ENCODE measurements around the gene ACP1.

Gene ACP1

DNA sequence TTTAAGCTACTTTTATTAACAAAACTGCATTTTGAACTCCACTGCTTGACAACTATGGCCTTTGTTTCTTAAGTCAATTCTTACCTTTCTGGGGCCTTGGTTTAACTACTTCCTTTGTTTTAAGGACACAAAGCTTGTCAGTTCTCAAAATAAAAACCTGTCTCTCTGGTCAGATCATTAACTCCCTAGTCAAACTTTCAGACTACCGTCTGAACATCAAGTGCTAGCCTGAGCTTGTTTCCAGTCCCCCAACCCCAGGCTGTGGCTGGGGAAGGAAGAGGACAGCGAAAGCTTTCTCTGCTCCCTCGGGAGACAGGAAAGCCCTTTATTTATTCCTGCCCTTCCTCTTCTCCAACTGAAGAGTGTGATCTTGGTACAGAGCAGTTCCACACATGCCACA is 2.6 kb upstream of the ACP1 start:
- H3K4me1 ChIP-seq (ENCODE audit: insufficient read depth, low read length), result peaks cover 7% of the 10 kb centered on the region; the same call in 1 of the 2 replicates
- H3K9ac ChIP-seq (ENCODE audit: low read depth, low read length), result 0 out of 2 replicates have a peak overlapping the region, but pooled peaks have one; percentile 2
- H3K9me3 ChIP-seq (ENCODE audit: control insufficient read depth, insufficient read depth, low read length), result peaks cover 6% of the 10 kb centered on the region; the same call in 1 of the 2 replicates
- no peaks in the 10 kb centered on the region for H3K36me3 ChIP-seq (ENCODE audit: insufficient read depth, low read length)

DNA sequence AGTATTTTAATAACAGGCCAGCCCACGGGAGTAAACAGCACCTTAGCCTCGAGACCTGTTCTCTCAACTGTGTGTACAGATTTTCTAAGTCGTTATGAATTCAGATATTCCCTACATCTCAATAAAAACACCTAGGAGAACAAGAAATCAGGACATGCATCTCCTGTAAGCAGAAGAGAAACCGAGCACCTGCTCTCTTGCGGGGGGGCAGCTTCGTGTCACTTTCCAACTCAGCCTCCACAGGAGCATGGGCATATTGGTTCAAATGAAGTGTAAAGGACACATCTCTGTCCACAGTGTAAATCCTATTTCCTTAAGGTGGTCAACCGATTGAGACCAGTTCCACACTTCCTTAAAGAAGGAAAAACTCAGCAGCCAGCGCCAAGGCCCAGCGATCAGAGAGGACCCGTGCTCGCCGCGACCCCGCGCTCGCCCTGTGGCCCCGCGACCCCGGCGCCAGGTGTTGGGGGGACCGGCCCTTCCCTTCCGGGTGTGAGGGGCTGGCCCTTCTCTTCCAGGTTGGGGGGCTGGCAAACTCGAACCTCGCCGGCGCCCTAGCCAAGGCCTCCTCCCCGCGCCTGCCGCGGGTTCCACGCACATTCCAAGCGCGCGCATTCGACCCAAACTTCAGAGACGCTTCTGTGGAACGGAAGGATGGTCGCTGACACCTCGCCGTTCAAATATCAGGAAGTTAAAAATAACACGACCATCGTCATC is 1.6 kb upstream of the ACP1 start:
- peaks cover 6% of the 10 kb centered on the region; the same call in 1 of the 2 replicates for H3K9me3 ChIP-seq (ENCODE audit: control insufficient read depth, insufficient read depth, low read length)
- H3K4me1 ChIP-seq (ENCODE audit: insufficient read depth, low read length), result peaks cover 7% of the 10 kb centered on the region; the same call in 1 of the 2 replicates
- peak overlapping the region; percentile 81 for H3K9ac ChIP-seq (ENCODE audit: low read depth, low read length)
- no peaks in the 10 kb centered on the region for H3K36me3 ChIP-seq (ENCODE audit: insufficient read depth, low read length)

DNA sequence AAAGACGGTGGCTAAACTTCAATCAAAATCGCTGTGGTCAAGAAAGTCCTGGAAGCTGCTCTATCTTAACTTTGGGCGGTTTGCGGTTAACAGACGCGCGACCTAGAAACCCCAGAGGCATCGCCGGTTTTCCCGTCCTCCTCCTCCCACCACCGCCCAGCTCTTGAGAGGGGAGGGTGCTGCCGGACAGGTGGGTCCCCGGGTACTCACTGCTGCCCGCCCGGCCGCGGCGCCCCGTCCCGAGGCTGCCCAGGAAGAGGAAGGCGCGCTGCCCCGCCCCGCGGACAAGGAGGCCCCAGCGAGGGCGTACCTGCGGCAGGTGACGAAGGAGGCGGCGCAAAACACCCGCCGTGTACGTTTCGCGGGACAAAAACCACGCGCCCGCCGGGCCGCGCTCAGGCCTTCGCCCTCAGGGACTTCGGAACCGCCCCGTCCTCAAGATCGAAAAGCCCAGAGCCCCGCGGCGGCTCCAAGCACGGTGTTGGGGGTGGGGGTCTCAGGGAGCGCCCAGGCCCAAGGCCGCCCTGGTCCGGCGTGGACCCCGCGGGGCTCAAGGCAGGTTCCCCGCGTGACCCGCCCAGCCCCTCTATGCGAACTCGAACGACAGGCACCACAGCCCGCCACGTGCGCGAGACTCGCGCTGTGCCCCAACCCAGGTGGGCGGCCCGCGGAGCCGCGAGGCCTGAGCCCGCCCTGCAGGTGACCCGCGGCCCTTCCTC is 814 bp upstream of the ACP1 start, which contains the start of gene SH3YL1:
Gene SH3YL1 (minus strand): TSS at position 259 of the 719 bp plus-strand sequence. CDS start 48 bp downstream, at position 211.
- Histone ChIP-seq H3K9me3 (ENCODE audit: control insufficient read depth, insufficient read depth, low read length) (peaks cover 1% of the 10 kb centered on the region; the same call in 1 of the 2 replicates), H3K4me1 (ENCODE audit: insufficient read depth, low read length) (peaks cover 7% of the 10 kb centered on the region; the same call in 1 of the 2 replicates), H3K36me3 (ENCODE audit: insufficient read depth, low read length) (no peaks in the 10 kb centered on the region), H3K9ac (ENCODE audit: low read depth, low read length) (peak within 1 kb of the TSS; percentile 88)

DNA sequence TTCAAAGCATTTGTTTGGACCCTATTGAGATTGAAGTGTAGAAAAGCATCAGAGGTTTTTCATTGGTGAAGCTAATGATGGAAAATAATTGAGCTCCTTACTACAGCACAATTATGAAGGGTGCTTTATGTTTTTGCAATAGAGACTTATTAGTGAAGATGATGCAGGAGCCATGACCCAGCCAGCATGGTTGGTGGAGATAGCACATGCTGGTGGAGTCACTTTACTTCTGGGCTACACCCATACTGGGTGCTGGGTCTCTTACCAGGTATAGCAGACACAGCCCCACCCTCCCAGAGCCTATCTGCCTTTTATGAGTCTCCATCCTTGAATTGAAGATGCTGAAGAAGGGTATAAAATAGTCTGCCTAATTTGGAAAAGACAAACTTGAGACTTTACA is 3.6 kb downstream of the ACP1 start:
- Histone ChIP-seq H3K9ac (ENCODE audit: low read depth, low read length) (no peak overlapping the region), H3K36me3 (ENCODE audit: insufficient read depth, low read length) (no peaks in the 10 kb centered on the region; the same call in 1 of the 2 replicates), H3K4me1 (ENCODE audit: insufficient read depth, low read length) (peaks cover 7% of the 10 kb centered on the region; the same call in 1 of the 2 replicates), H3K9me3 (ENCODE audit: control insufficient read depth, insufficient read depth, low read length) (no peaks in the 10 kb centered on the region)

DNA sequence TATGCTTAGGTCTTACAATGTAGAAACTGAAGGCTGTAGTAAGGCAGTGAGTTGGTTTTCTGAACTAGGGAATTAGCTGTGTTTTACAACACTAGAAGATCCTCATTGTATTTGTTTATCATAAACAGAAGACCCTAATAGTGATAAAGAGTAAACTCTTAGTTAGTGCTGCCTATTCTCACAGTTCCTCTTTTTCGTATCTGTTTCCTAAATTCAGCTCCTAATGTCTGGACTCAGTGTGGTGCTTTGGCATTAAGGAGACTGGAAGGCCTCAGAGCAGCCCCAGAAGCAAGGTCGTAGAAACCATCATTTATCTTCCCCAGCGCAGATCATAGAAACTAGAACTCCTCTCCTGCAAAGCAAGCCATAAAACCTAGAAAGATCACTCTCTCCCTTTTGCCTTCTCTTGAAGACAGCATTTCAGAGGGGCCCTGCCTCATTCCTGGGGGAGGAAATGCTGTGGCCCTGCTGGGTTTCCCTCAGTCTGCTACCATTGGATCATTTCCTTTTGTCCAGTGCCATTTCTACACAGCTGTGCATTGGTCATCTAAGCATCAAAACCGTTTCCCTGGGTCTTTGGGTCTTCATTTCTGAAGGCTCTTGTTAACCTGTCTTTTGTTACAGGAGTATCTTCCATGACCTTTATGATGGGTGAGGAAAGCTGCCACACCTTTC is 4.7 kb downstream of the ACP1 start:
- Histone ChIP-seq H3K9me3 (ENCODE audit: control insufficient read depth, insufficient read depth, low read length) (no peaks in the 10 kb centered on the region), H3K9ac (ENCODE audit: low read depth, low read length) (no peak overlapping the region), H3K4me1 (ENCODE audit: insufficient read depth, low read length) (peaks cover 7% of the 10 kb centered on the region; the same call in 1 of the 2 replicates), H3K36me3 (ENCODE audit: insufficient read depth, low read length) (no peaks in the 10 kb centered on the region; the same call in 1 of the 2 replicates)

DNA sequence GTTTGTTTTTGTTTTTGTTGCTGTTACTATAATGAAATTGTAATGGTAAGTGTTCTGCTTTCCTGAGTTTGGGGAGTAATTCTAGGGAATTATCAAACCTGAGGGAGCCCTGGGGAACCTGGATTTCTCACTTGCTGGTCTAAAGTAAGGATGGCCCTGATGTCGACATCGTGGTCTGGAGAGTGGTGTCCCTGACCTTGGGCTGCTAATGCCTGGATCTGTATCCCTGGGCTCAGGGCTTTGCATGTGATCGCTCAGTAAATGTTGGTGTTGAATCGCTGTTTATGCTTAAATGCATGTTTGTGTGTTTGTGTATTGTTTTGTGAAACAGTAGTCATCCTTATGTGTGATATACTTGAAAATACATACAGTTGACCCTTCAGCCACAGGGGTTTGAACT is 6.1 kb downstream of the ACP1 start:
- H3K36me3 ChIP-seq (ENCODE audit: insufficient read depth, low read length), result no peaks in the 10 kb centered on the region; the same call in 1 of the 2 replicates
- H3K4me1 ChIP-seq (ENCODE audit: insufficient read depth, low read length), result peaks cover 7% of the 10 kb centered on the region; the same call in 1 of the 2 replicates
- H3K9me3 ChIP-seq (ENCODE audit: control insufficient read depth, insufficient read depth, low read length), result no peaks in the 10 kb centered on the region

DNA sequence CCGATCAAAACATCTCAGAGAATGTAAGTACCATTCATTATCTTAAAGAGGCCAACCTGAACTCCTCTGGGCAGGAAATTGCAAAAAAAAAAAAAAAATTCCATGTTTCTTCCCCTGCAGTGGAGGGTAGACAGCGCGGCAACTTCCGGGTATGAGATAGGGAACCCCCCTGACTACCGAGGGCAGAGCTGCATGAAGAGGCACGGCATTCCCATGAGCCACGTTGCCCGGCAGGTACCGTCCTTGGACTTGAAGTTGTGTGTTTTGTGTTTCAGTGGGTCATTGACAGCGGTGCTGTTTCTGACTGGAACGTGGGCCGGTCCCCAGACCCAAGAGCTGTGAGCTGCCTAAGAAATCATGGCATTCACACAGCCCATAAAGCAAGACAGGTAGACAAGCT is 7.2 kb downstream of the ACP1 start:
- H3K9me3 ChIP-seq (ENCODE audit: control insufficient read depth, insufficient read depth, low read length), result no peaks in the 10 kb centered on the region
- peaks cover 2% of the 10 kb centered on the region for H3K36me3 ChIP-seq (ENCODE audit: insufficient read depth, low read length)
- no peak overlapping the region for H3K9ac ChIP-seq (ENCODE audit: low read depth, low read length)
- H3K4me1 ChIP-seq (ENCODE audit: insufficient read depth, low read length), result no peaks in the 10 kb centered on the region; the same call in 1 of the 2 replicates

More for the DNA sequence above, 6.1 kb downstream of the ACP1 start:
- H3K9ac ChIP-seq (ENCODE audit: low read depth, low read length), result no peak overlapping the region

DNA sequence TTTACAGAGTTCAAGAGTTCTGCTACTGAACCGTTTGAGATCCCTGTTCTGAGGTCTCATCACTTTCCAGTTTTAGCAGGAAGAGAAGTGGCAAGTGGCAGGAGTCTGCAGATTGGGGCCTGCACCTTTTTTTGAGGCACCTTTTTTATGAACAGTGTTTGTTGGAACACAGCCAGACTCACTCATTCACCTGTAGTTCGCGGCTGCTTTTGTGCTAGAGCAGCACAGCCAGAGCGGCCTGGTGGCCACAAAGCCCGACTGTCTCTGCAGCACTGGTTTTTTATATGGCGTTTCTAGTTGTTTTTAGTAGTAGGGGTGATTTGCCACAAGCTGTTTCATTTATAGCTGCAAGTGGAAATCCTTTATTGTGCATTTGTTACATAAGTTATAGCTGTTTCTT is 8.6 kb downstream of the ACP1 start:
- H3K36me3 ChIP-seq (ENCODE audit: insufficient read depth, low read length), result peaks cover 10% of the 10 kb centered on the region
- H3K4me1 ChIP-seq (ENCODE audit: insufficient read depth, low read length), result no peaks in the 10 kb centered on the region; the same call in 1 of the 2 replicates
- H3K9ac ChIP-seq (ENCODE audit: low read depth, low read length), result no peak overlapping the region
- H3K9me3 ChIP-seq (ENCODE audit: control insufficient read depth, insufficient read depth, low read length), result no peaks in the 10 kb centered on the region

DNA sequence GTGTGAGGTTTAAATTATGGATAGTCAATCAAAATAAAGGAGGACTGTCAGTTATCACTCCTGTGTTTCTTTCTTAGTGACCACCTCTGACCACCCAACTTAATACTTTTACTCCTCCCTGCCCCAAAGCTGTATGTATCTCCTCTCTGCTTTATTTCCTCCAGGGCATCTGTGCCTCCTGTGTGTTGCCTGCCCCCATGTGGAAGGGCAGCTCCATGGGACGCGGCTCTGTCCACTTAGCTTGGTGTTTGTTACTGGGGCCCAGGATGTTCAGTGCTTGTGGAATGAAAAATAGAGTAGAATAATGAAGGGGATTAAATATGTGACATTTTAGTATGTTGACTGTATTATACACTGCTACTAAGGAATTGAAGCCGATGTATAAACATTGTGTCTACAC is 9.8 kb downstream of the ACP1 start:
- H3K4me1 ChIP-seq (ENCODE audit: insufficient read depth, low read length), result no peaks in the 10 kb centered on the region
- no peak overlapping the region for H3K9ac ChIP-seq (ENCODE audit: low read depth, low read length)
- H3K36me3 ChIP-seq (ENCODE audit: insufficient read depth, low read length), result peaks cover 10% of the 10 kb centered on the region
- H3K9me3 ChIP-seq (ENCODE audit: control insufficient read depth, insufficient read depth, low read length), result no peaks in the 10 kb centered on the region

DNA sequence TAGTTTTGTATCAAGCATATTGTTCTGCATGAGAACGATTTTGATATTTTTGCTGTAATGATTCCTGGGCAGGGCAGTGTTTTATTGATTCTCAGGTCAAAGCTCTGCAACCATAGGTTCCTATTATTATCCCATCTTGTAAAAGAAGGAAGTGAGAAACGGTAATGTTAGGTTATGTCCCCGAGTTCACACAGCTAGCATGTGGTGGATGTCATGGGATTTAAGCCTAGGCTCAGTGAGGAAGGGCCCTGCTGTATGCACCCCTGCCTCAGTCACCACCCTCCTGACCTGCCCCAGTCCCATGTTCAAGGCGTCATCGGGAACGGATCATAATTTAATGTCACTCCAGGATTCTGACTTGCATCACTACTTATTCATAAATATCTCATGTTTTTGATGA is 10.7 kb downstream of the ACP1 start:
- peaks cover 13% of the 10 kb centered on the region for H3K36me3 ChIP-seq (ENCODE audit: insufficient read depth, low read length)
- H3K9ac ChIP-seq (ENCODE audit: low read depth, low read length), result no peak overlapping the region
- no peaks in the 10 kb centered on the region for H3K9me3 ChIP-seq (ENCODE audit: control insufficient read depth, insufficient read depth, low read length)
- H3K4me1 ChIP-seq (ENCODE audit: insufficient read depth, low read length), result no peaks in the 10 kb centered on the region

DNA sequence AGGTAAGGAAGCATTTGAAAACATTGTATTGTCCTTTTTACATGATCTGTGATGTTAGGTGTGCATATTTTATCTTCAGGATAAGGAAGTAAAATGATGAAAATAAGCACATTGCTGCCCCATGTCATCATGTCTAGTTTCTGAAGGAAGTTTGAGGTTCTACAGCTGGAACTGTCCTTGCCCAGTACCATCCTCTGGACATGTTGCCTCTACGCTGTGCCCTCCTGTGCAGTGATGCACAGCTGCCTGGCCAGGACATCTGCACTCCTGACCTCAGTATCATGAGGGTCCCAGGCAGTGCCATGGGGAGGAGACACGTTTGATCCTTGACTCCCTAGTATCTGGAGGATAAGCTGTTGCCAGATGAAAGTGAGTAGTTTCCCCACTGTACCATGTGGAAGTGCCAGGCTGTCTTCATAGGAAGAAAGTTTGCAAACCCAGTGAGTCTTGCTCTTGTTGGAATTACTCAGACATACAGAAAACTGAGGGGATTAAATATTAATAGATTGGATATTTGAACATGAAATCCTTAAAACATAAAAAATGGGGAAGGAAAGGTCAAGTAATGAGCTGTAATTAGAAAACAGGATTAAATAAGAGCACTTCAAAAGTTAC is 13.7 kb downstream of the ACP1 start:
- Histone ChIP-seq H3K4me1 (ENCODE audit: insufficient read depth, low read length) (peaks cover 3% of the 10 kb centered on the region; the same call in 1 of the 2 replicates), H3K9ac (ENCODE audit: low read depth, low read length) (no peak overlapping the region), H3K9me3 (ENCODE audit: control insufficient read depth, insufficient read depth, low read length) (no peaks in the 10 kb centered on the region), H3K36me3 (ENCODE audit: insufficient read depth, low read length) (peaks cover 19% of the 10 kb centered on the region)

DNA sequence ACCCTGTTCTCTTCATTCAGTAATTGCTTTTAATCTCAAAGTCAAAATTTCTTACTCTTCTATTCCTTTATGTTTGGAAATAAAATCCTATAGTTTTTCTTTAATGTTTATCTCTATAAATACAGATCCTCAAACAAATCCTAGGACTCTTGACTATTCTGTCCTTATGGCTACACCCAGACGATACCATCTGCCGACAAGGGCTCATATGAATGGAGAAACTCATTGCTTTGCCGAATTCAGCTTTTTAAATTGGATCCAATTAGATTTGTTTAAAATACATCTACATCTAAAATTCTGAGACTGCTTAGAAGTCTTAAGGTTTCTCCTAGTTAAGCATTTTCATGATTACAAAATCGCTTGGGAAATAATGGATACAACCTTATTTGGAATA is 14.2 kb downstream of the ACP1 start:
- H3K9me3 ChIP-seq (ENCODE audit: control insufficient read depth, insufficient read depth, low read length), result no peaks in the 10 kb centered on the region
- H3K4me1 ChIP-seq (ENCODE audit: insufficient read depth, low read length), result peaks cover 5% of the 10 kb centered on the region; the same call in 1 of the 2 replicates
- H3K36me3 ChIP-seq (ENCODE audit: insufficient read depth, low read length), result peaks cover 19% of the 10 kb centered on the region

DNA sequence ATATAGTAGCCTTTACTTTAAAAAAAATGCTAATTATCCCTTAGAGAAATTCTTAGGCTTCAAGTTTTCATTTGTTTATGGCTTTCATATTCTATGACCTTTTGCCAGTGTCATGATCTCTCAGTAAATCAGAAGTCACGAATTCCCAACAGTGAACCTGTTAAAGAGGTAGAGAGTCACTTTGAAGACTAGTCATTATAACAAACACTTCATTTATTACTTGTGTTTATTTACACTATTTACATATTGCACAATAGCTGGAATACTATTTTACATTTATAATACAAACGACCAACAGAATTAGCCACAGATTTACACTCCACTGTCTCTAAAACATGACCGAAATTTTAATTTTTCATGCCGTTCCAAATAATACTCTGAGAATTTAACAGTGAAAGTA is 14.6 kb downstream of the ACP1 start:
- Histone ChIP-seq H3K36me3 (ENCODE audit: insufficient read depth, low read length) (peaks cover 19% of the 10 kb centered on the region), H3K9me3 (ENCODE audit: control insufficient read depth, insufficient read depth, low read length) (no peaks in the 10 kb centered on the region), H3K4me1 (ENCODE audit: insufficient read depth, low read length) (peaks cover 8% of the 10 kb centered on the region; the same call in 1 of the 2 replicates), H3K9ac (ENCODE audit: low read depth, low read length) (no peak overlapping the region)

More for the DNA sequence above, 14.2 kb downstream of the ACP1 start:
- no peak overlapping the region for H3K9ac ChIP-seq (ENCODE audit: low read depth, low read length)
